Rectal smooth muscle tissue (tissue), 1 donor: Measurements from ENCODE around the gene CREB5.

ENCODE experiments used
- H3K27ac ChIP-seq: one replicate; pipeline ENCODE4 v1.7.0; 2013; ENCODE audit warnings: low read depth, low read length, inconsistent platforms
- H3K27me3 ChIP-seq: one replicate; pipeline ENCODE4 v1.7.0; 2013; ENCODE audit warnings: low read length; ENCODE audit not compliant: control insufficient read depth, insufficient read depth
- H3K36me3 ChIP-seq: one replicate; pipeline ENCODE4 v1.7.0; 2013; ENCODE audit warnings: low read length; ENCODE audit not compliant: control insufficient read depth, insufficient read depth
- H3K4me1 ChIP-seq: one replicate; pipeline ENCODE4 v1.7.0; 2013; ENCODE audit warnings: low read length; ENCODE audit not compliant: control insufficient read depth, insufficient read depth
- H3K4me3 ChIP-seq: one replicate; pipeline ENCODE4 v1.7.0; 2013; ENCODE audit warnings: low read length
- H3K9ac ChIP-seq: one replicate; pipeline ENCODE4 v1.7.0; 2013; ENCODE audit warnings: low read length

Gene CREB5

DNA sequence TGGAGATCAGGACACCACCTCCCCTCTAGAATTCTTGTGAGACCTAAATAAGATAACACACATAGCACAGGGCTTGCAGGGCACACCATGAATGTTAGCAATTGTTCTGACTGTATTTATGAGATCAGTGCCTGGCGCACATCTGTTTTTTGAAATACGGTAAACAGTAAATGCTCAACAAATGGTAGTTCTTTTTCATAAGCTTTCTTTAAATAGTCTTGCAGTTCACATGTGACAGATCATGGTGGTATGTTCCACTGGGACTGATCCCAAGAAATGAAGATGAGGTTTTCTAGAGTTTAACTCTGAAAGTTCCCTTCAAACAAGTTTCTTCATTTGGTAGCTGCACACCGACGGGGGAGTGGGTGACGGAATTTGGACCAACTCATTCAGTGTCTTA is 34.8 kb downstream of the CREB5 start:
- Histone ChIP-seq H3K27ac (no peak overlapping the region), H3K36me3 (no peaks in the 10 kb centered on the region), H3K27me3 (no peaks in the 10 kb centered on the region), H3K9ac (no peak overlapping the region), H3K4me3 (no peak overlapping the region), H3K4me1 (no peaks in the 10 kb centered on the region)

DNA sequence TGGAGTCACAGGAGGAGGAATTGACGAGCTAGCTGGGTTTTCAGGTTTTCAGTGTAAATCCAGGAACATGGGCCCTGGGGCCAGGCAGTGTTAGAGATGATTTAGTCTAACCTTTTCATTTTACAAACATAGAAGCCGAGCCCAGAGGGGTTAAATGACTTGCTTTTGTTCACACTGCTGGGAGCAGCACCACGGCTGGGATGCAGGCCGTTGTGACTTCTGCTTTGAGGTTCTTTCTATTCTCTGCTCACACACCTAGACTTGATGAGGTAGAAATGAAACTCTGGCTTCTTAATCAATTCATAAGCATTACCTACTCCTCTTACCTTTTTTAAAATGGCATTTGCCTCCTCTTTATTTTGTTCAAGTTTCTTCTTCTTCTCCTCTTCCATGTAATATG is 36.4 kb downstream of the CREB5 start:
- H3K36me3 ChIP-seq = no peaks in the 10 kb centered on the region
- no peaks in the 10 kb centered on the region for H3K4me1 ChIP-seq
- no peak overlapping the region for H3K4me3 ChIP-seq
- H3K9ac ChIP-seq = no peak overlapping the region
- H3K27ac ChIP-seq = no peak overlapping the region
- H3K27me3 ChIP-seq = no peaks in the 10 kb centered on the region

DNA sequence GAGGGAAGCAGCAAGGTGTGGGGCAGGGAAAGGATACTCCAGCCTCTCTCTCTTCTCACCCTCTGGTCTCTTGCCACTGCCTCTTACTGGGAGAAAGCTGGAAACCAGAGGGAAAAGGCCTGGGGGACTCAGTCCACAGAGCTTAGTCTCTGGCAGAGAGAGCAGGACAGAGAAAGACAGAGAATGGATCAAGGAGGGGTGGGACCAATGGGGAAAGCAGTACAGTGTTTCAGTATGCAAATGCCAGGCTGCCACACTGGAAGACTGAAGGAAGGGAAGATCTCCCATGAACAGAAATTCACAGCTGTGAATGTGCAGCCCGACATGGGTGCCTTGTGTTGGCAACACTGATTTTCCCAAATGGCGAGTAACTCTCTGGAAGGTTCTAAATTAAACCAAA is 40.4 kb downstream of the CREB5 start:
- Histone ChIP-seq H3K4me1 (no peaks in the 10 kb centered on the region), H3K36me3 (no peaks in the 10 kb centered on the region), H3K27ac (no peak overlapping the region), H3K9ac (no peak overlapping the region), H3K27me3 (no peaks in the 10 kb centered on the region), H3K4me3 (no peak overlapping the region)

DNA sequence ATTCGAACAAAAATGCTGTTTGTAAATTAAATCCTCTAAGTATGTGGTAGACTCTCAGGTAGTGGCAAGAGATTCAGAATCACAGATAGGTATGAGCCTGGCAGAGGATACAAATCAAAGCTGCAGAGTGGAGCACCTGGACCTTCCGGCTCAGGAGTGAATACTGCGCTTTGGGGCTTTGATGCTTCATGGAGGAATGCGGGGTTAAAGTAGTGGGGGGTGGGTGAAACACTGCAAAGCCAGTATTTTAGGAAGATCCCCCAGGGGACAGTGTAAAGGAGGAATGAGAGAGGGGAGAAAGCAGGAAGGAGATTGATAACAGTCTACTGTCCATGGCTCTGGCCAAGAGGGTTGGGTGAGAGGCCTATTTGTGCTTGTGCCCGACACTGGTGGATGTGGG is 43.2 kb downstream of the CREB5 start:
- Histone ChIP-seq H3K27me3 (no peaks in the 10 kb centered on the region), H3K36me3 (no peaks in the 10 kb centered on the region), H3K9ac (no peak overlapping the region), H3K27ac (no peak overlapping the region), H3K4me1 (no peaks in the 10 kb centered on the region), H3K4me3 (no peak overlapping the region)

DNA sequence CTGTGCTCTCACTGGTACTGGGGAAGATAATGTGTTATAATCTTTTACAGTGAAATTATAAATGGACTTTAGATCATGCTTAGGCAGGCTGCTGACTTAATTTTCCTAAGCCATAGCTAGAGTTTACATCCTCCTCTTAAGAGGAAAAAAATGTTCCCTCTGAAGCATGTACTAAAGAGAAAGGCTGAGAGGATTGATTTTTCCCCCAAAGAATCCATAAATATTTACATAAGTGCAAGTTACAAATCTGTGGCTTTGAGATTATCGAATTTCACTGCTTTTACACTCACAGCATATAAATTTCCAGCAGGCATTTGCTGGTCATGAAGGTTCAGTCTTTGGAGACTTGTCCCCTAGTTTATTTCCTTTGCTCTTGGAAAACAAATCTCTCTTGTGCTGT is 43.7 kb downstream of the CREB5 start:
- Histone ChIP-seq H3K4me3 (no peak overlapping the region), H3K4me1 (no peaks in the 10 kb centered on the region)

DNA sequence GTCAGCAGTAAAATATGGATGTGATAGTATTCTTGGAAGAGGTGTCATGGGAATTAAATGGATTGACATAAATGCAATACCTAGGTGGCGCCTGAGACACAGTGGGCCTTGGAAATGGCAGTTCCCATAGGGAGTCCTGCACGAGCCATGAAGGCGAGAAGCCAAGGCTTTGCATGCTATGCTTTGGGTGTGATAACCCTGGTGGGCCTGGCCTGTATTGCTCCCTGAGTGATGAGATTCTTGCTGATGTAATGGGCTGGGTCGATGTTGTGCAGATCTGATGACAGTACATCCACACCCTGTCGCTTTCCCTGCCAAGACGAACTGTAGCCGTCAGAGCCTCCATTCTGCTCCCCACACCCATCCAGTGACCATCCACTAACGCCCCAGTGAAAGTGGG is 46.4 kb downstream of the CREB5 start:
- H3K4me1 ChIP-seq = no peaks in the 10 kb centered on the region
- H3K27ac ChIP-seq = no peak overlapping the region
- H3K4me3 ChIP-seq = no peak overlapping the region
- no peaks in the 10 kb centered on the region for H3K36me3 ChIP-seq
- no peaks in the 10 kb centered on the region for H3K27me3 ChIP-seq
- H3K9ac ChIP-seq = no peak overlapping the region

More for the DNA sequence above, 43.7 kb downstream of the CREB5 start:
- Histone ChIP-seq H3K27ac (no peak overlapping the region), H3K27me3 (no peaks in the 10 kb centered on the region), H3K9ac (no peak overlapping the region), H3K36me3 (no peaks in the 10 kb centered on the region)

DNA sequence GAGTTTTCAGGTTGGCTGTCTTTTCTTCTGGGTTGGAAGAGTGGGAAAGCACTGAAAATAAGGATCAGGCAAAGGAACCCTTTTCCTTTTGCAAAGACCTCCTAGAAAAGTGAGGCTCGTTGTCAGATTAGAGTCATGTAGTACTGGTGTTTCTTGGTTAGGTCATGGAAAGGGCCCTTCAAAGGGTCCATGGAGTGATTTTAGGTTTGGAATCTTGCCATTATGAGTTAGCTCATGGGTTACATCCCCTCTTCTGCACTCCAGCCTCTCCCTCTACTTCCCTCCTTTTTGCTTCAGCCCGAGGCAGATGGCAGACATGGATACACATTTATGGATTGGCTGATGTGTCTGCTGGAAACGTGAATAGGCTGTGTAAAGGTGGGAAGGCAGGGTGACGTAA is 47.0 kb downstream of the CREB5 start:
- H3K9ac ChIP-seq = no peak overlapping the region
- H3K27me3 ChIP-seq = no peaks in the 10 kb centered on the region
- no peaks in the 10 kb centered on the region for H3K4me1 ChIP-seq
- H3K4me3 ChIP-seq = no peak overlapping the region
- H3K36me3 ChIP-seq = no peaks in the 10 kb centered on the region
- H3K27ac ChIP-seq = no peak overlapping the region

DNA sequence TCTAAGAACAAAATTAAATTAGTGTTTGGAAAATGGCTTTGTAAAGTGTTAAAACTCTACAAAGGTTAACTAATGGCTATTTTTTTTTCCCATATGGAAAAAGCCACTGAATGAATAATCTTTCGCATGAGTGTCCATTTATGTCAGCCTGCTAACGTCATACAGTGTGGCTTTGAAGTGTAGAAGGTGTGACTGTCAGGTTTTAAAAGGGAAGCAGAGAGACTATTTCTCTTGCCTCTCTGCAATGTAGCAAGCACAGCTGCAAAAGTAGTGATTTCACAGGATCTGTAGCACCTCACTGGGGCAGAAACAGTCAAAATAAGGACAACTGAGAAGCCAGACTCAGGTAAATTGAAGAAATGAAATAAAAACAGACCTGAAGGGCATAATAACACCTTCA is 53.4 kb downstream of the CREB5 start:
- Histone ChIP-seq H3K9ac (no peak overlapping the region), H3K36me3 (no peaks in the 10 kb centered on the region), H3K27me3 (no peaks in the 10 kb centered on the region), H3K4me3 (no peak overlapping the region), H3K27ac (no peak overlapping the region), H3K4me1 (no peaks in the 10 kb centered on the region)

DNA sequence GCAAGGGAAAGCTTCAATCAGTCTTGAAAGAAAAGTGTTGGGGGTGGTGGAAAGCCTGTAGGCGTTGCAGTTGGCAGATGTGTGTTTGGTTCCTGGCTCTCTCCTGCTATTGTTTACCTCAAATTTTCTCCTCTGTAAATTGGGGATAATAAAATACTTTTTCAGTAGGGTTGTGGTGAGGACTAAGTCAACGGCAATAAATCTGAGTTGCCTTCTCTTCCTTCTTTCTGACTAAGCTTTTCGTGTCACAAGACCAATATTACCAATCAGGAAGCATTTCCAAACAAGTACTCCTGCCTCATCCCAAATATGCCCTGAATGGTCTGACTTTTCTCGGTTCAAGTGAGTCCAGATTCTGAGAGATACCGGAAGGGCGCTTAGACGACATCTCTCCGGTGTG is 54.0 kb downstream of the CREB5 start:
- Histone ChIP-seq H3K4me3 (no peak overlapping the region), H3K27ac (no peak overlapping the region), H3K27me3 (no peaks in the 10 kb centered on the region), H3K4me1 (no peaks in the 10 kb centered on the region), H3K9ac (no peak overlapping the region), H3K36me3 (no peaks in the 10 kb centered on the region)

DNA sequence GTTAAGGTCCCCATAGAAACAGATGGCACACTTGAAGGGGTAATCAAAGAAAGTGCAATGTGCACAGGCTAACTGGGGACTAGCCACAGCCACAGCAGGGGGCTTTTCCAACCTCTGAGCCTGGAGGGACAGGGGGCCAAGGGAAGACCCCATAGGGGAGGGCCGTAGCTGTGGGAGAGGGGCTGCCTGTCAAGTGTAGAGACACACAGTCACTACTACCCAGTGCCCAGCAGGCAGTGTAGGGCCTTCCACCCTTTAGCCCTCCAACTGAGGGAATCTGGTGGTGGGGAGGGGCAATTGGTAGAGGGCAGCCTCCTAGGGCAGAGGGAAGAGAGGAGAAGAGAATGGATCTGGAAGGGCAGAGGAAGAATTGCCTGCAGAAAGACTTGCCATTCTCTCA is 54.6 kb downstream of the CREB5 start:
- H3K9ac ChIP-seq = no peak overlapping the region

DNA sequence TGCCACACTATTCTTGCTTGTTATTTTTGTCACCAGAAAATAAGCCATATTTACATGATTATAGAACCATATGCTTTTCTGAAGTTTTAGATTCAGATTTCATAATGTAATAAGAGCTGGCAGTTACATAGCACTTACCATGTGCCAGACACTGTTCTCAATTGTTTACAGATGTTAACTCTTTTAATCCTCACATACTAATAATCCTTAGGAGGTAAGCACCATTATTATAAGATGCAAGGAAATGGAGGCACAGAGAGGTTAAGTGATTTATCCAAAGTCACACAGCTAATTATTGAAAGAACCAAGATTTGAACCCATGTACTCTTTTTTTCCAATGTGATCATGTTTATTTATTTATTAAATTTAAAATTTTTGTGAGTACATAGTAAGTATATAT is 57.2 kb downstream of the CREB5 start:
- H3K4me3 ChIP-seq = no peak overlapping the region
- H3K27ac ChIP-seq = no peak overlapping the region
- no peak overlapping the region for H3K9ac ChIP-seq
- no peaks in the 10 kb centered on the region for H3K27me3 ChIP-seq
- no peaks in the 10 kb centered on the region for H3K4me1 ChIP-seq
- H3K36me3 ChIP-seq = no peaks in the 10 kb centered on the region

More for the DNA sequence above, 54.6 kb downstream of the CREB5 start:
- Histone ChIP-seq H3K36me3 (no peaks in the 10 kb centered on the region), H3K4me1 (no peaks in the 10 kb centered on the region), H3K27me3 (no peaks in the 10 kb centered on the region), H3K27ac (no peak overlapping the region), H3K4me3 (no peak overlapping the region)

DNA sequence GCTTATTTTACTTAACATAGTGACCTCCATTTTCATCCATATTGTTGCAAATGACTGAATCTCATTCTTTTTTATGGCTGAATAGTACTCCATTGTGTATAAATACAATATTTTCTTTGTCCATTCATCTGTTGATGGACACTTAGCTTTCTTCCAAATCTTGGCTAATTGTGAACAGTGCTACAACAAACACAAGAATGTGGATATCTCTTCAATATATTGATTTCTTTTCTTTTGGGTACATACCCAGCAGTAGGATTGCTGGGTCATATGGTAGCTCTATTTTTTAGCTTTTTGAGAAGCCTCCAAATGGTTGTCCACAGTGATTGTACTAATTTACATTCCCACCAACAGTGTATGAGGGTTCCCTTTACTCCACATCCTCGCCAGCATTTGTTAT is 58.0 kb downstream of the CREB5 start:
- no peaks in the 10 kb centered on the region for H3K27me3 ChIP-seq
- H3K36me3 ChIP-seq = no peaks in the 10 kb centered on the region
- H3K27ac ChIP-seq = no peak overlapping the region
- no peak overlapping the region for H3K9ac ChIP-seq
- H3K4me3 ChIP-seq = no peak overlapping the region
- H3K4me1 ChIP-seq = no peaks in the 10 kb centered on the region

DNA sequence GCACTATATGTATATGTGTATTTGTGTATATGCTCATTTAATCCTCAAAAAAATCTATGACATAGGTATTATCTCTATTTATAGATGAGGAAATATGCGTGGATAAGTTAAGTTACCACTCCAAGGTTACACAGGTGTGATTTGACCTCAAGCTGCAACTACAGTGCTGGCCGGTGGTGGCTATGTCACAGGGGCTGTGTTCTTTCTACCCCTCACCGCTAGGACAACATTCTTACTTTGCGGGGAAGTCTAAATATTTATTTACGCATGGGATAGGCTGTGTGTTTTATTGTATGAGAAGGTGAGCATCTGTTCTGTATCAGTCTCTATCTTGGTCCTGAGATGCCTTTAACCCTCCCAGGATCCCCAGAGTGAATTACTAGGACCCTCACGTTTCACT is 60.0 kb downstream of the CREB5 start:
- no peak overlapping the region for H3K9ac ChIP-seq
- H3K4me1 ChIP-seq = no peaks in the 10 kb centered on the region
- H3K27ac ChIP-seq = no peak overlapping the region
- no peak overlapping the region for H3K4me3 ChIP-seq
- H3K36me3 ChIP-seq = no peaks in the 10 kb centered on the region
- no peaks in the 10 kb centered on the region for H3K27me3 ChIP-seq
